Activated T-helper 2 cell treated with anti-CD3 and anti-CD28 coated beads, Interferon-gamma antibody, Interleukin-2, Interleukin-4, amounts not matched to agents 10 μg/mL and 5 μg/mL and 100 μg/mL, durations not matched to agents 14 hours and 24 hours and 36 hours (primary cell): Measurements from ENCODE around the gene NCAM1. TPM values are rescaled to one million over a fixed set of nuclear protein-coding genes. Genes with fewer than 3 reads are reported as not detected.

Experiments
- DNase-seq: peaks from one replicate; pipeline ENCODE4 v3.0.0; 2021; ENCODE audit warnings: low spot score
- H3K27ac Mint-ChIP-seq: one replicate; pipeline ENCODE4 v1.8.0; 2021; ENCODE audit warnings: mixed read lengths
- H3K27me3 Mint-ChIP-seq: one replicate; pipeline ENCODE4 v1.8.0; 2021; ENCODE audit warnings: low read depth, mixed read lengths
- H3K36me3 Mint-ChIP-seq: one replicate; pipeline ENCODE4 v1.8.0; 2021; ENCODE audit warnings: low read depth, mixed read lengths
- H3K4me1 Mint-ChIP-seq: one replicate; pipeline ENCODE4 v1.8.0; 2021; ENCODE audit warnings: low read depth, mixed read lengths
- H3K4me3 Mint-ChIP-seq: one replicate; pipeline ENCODE4 v1.8.0; 2021; ENCODE audit warnings: low read depth, mild to moderate bottlenecking, moderate library complexity, mixed read lengths
- H3K9me3 Mint-ChIP-seq: one replicate; pipeline ENCODE4 v1.8.0; 2021; ENCODE audit warnings: mixed read lengths
- intact Hi-C: fragments of 100-400 bp; cut with micrococcal nuclease; formaldehyde crosslinking; loops from one replicate; pipeline ENCODE4 v1.15.1; 2023
- total RNA-seq: library from RNA; stranded (reverse); gene quantifications from 2 replicates; pipeline ENCODE4 v1.2.3, GENCODE V29; 2022

Gene NCAM1
- total RNA-seq, 1 donor from 2014 or later: not detected

DNA sequence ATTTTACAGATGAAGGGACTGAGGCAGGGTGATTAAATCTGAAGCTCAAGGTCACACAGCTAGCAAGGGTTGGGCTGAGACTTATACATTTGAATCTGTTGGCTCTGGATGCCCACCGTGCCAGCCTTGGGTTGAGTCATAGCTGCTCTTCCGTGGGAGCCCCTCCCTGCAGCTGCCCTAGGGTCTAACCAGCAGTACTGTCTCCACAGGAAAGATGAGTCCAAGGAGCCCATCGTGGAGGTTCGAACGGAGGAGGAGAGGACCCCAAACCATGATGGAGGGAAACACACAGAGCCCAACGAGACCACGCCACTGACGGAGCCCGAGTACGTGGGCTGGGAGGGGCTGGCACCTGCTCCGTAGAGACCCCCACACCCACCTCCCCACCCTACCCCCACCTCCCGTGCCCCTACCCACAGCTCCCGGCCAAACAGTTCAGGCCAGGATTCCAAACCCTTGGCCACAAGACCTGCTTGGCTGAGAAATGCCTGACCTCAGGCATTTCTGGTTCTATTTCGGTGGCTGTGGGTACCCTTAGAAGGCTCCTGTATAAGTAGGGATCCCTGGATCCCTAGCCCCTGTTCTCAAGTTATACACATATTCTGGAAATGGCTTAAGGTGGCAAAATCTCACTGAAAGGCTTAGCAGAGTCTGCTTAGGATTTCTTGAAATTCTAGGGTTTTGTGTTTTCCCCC is 310.5 kb downstream of the NCAM1 start:
- H3K9me3 Mint-ChIP-seq: no peaks in the 10 kb centered on the region
- peaks cover 2% of the 10 kb centered on the region for H3K27me3 Mint-ChIP-seq
- H3K4me1 Mint-ChIP-seq: no peaks in the 10 kb centered on the region
- H3K4me3 Mint-ChIP-seq: no peak overlapping the region
- intact Hi-C loops: no loop called here
- DNase-seq: no peak
- H3K36me3 Mint-ChIP-seq: no peaks in the 10 kb centered on the region
- H3K27ac Mint-ChIP-seq: no peak overlapping the region

DNA sequence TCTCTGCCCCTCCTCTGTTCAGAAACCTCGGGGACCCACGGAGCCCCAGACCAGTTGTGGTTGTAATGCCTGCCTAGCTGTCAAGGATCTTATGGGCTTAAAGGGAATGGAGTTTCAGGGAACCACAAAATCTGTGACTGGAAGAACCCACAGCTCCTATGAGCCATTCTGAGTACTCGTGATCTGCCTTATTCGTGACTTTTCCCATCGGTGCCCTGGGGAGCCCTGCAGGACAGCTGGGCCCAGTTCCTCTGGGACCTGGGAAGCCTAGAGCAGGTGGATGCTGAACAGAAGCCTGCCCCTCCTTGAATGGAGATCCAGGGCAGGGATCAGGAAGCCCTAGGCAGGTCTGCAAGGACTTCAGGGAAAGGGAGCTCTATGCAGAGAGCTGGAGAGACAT is 311.1 kb downstream of the NCAM1 start:
- Mint-ChIP-seq H3K9me3 (no peaks in the 10 kb centered on the region), H3K4me3 (no peak overlapping the region), H3K27me3 (no peaks in the 10 kb centered on the region), H3K4me1 (no peaks in the 10 kb centered on the region), H3K36me3 (no peaks in the 10 kb centered on the region), H3K27ac (no peak overlapping the region)
- DNase-seq: no peak
- intact Hi-C loops: no loop called here

DNA sequence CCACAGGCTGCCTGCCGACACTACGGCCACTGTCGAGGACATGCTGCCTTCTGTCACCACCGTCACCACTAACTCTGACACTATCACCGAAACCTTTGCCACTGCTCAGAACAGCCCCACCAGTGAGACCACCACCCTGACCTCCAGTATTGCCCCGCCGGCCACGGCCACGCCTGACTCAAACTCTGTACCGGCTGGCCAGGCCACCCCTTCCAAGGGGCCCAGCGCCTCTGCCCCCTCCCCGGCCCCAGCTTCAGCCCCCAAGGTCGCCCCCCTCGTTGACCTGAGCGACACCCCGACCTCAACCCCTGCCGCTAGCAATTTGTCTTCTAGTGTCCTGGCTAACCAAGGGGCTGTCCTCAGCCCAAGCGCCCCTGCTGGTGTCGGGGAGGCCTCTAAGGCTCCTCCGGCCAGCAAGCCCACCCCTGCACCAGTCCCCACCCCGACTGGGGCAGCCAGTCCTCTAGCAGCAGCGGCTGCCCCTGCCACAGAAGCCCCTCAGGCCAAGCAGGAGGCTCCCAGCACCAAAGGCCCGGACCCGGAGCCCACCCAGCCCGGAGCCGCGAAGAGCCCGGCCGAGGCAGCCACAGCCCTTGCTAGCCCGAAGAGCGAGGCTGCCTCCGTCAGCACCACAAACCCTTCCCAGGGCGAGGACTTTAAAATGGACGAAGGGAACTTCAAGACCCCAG is 311.9 kb downstream of the NCAM1 start:
- Mint-ChIP-seq H3K4me3 (no peak overlapping the region), H3K27me3 (no peaks in the 10 kb centered on the region), H3K4me1 (no peaks in the 10 kb centered on the region), H3K36me3 (no peaks in the 10 kb centered on the region), H3K27ac (no peak overlapping the region), H3K9me3 (no peaks in the 10 kb centered on the region)
- intact Hi-C loops: no loop called here
- no peak for DNase-seq

DNA sequence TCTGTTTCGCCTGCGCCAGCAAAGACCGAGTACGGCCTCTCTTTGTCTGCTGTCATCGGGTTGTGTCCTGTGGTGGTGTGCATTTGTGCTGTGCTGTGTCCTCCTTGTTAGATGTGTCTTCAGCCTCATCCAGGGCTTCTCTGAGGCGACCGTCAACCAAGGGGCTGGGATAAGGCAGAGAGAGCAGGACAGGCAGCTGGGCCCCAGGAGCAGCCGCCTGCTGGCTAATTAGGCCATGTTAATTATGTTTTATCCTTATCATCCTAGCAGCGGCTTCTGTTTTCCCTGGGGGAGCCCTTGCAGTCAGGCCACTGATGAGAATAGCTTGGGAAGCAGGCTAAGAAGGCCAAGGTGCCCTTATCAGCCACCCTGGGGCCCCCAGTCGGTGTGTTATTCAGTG is 312.5 kb downstream of the NCAM1 start:
- DNase-seq: no peak
- Mint-ChIP-seq H3K27ac (no peak overlapping the region), H3K9me3 (no peaks in the 10 kb centered on the region), H3K27me3 (no peaks in the 10 kb centered on the region), H3K4me1 (no peaks in the 10 kb centered on the region), H3K36me3 (no peaks in the 10 kb centered on the region), H3K4me3 (no peak overlapping the region)
- intact Hi-C loops: no loop called here

DNA sequence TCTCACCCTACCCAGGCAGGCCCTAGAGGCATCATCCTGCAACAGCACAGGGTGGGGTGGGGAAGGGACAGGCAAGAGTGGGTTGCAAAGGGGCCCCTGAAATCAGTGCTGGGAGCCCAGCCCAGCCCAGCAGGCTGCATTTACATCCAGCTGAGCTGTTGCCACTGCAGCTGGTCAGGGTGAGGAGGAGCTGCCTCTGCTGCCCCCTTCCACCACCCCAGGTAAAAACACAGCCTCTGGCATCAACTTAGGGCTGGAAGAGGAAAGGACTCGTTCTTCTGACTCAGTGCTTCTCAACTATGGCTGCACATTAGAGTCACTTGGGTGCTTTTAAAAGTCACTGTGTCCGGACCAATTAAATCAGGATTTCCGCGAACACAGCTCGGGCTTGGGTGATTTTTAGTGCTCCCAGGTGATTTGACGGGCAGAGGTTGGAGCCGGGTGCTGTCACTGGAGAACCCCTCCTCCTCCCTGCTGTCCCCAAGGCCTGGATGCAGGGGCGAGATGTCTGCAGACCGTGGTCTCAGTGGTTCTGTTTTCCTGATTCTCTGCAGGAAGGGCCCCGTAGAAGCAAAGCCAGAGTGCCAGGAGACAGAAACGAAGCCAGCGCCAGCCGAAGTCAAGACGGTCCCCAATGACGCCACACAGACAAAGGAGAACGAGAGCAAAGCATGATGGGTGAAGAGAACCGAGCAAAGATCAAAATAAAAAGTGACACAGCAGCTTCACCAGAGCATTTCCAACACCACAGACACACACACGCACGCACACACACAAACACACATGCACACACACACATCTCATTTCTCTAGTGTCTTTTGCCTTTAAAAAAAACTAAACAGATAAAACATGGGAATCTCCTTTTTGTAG is 313.7 kb downstream of the NCAM1 start:
- H3K27ac Mint-ChIP-seq: no peak overlapping the region
- no peaks in the 10 kb centered on the region for H3K9me3 Mint-ChIP-seq
- H3K36me3 Mint-ChIP-seq: no peaks in the 10 kb centered on the region
- peaks cover 3% of the 10 kb centered on the region for H3K4me1 Mint-ChIP-seq
- intact Hi-C loops: no loop called here
- no peak overlapping the region for H3K4me3 Mint-ChIP-seq
- no peaks in the 10 kb centered on the region for H3K27me3 Mint-ChIP-seq
- DNase-seq: no peak

DNA sequence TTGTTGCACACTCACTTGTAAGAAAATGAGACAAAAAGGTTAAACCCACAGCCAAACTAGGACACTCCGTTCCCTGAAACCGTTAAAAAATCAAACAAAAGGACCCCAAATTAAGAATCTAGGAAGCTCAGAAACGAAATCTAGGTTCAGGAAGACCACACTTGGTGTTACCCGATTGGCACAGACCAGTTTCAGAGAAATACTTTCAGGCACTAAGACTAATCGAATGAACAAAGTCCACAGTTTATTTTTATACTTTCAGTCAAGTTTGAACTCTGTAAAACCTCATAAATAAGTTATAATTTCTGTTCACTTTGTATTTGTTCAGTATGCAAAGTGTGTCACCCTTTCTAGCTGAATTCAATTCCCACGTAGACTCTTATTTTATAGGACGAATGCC is 314.4 kb downstream of the NCAM1 start:
- intact Hi-C loops: no loop called here
- H3K27me3 Mint-ChIP-seq: no peaks in the 10 kb centered on the region
- no peaks in the 10 kb centered on the region for H3K9me3 Mint-ChIP-seq
- no peaks in the 10 kb centered on the region for H3K36me3 Mint-ChIP-seq
- no peak overlapping the region for H3K27ac Mint-ChIP-seq
- no peak overlapping the region for H3K4me3 Mint-ChIP-seq
- no peak for DNase-seq
- H3K4me1 Mint-ChIP-seq: peaks cover 3% of the 10 kb centered on the region

DNA sequence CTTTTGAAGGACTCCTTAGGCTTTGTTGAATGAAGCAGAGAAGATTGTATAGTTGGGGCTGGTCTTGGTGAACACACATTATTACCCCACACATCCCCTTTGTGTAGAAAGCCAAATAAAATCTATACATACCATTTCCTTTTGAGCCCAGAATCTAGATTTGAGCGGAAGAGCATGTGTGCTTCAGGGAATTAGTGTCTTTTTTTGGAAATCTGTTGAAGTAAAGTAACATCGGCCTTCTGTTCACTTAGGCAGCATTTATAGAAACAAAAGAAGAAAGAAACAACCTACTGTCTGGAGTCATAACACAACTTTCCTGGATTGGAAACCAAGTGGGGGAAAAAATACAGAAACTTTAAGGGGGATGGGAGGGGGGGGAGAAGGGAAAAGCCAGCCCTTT is 315.2 kb downstream of the NCAM1 start:
- H3K27me3 Mint-ChIP-seq: no peaks in the 10 kb centered on the region
- no peaks in the 10 kb centered on the region for H3K36me3 Mint-ChIP-seq
- no peaks in the 10 kb centered on the region for H3K9me3 Mint-ChIP-seq
- H3K4me1 Mint-ChIP-seq: peaks cover 3% of the 10 kb centered on the region
- no peak overlapping the region for H3K4me3 Mint-ChIP-seq
- H3K27ac Mint-ChIP-seq: no peak overlapping the region
- intact Hi-C loops: no loop called here
- no peak for DNase-seq

DNA sequence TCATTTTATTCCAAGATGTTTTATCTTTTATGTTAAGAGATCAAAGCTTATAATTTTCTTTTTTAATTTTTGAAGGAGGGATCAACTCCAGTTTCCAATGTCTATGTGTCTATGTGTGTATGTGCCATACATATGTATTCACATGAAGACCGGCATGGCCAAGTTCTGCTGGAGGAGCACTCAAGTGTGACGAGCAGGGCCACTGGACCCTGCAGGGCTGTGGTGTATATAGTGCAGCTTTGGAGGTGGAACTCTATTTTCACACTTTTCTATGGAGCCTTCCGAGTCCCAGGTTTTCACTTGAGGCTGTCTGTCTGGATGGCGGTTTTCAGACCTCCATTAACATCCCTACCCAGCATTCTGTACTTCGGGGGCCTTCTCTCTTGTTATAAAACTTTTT is 316.7 kb downstream of the NCAM1 start:
- no peak for DNase-seq
- no peaks in the 10 kb centered on the region for H3K36me3 Mint-ChIP-seq
- no peak overlapping the region for H3K4me3 Mint-ChIP-seq
- no peak overlapping the region for H3K27ac Mint-ChIP-seq
- H3K4me1 Mint-ChIP-seq: peaks cover 3% of the 10 kb centered on the region
- H3K27me3 Mint-ChIP-seq: no peaks in the 10 kb centered on the region
- intact Hi-C loops: no loop called here
- H3K9me3 Mint-ChIP-seq: no peaks in the 10 kb centered on the region

DNA sequence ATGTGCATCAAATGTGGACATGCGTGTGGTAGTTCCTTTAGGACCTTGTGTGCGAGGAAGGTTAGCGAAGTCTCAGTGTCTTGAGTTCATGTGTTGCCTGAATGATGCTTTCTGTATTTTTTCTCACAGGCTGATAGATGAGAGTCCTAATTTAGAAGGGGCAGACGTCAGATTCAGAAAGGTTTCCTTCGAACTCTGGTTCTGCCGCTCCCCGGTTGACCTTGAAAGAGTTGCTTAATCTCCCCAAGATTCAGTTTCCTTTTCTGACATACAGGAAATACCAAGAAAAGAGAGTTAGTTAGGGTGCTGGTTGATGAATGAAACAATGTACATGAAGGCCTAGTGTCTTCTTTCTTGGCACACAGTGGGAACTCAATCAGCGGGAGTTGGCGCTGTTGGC is 317.3 kb downstream of the NCAM1 start:
- Mint-ChIP-seq H3K36me3 (no peaks in the 10 kb centered on the region), H3K4me1 (peaks cover 3% of the 10 kb centered on the region), H3K27me3 (no peaks in the 10 kb centered on the region), H3K27ac (no peak overlapping the region), H3K4me3 (no peak overlapping the region), H3K9me3 (no peaks in the 10 kb centered on the region)
- DNase-seq: no peak
- intact Hi-C loops: no loop called here

DNA sequence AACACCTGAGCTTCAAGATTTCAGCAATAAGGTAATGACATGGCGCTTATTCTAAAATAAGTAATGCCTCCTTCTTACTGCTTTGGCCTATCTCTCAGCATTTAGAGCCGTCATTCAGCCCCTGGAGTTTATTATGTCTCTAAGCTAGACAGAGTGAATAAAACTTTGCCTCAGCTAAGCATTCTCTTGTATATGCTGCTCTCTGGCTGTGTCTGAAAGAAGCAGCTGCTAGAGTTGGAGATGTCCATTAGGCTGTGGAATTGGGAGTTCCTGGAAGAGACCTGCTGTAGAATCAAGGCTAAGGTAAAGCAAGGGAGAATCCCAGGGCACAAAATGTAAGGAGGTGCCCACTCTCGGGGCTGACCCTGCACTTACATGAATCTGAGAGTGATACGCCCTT is 317.7 kb downstream of the NCAM1 start:
- H3K27ac Mint-ChIP-seq: no peak overlapping the region
- H3K36me3 Mint-ChIP-seq: no peaks in the 10 kb centered on the region
- H3K27me3 Mint-ChIP-seq: no peaks in the 10 kb centered on the region
- H3K4me3 Mint-ChIP-seq: no peak overlapping the region
- DNase-seq: no peak
- intact Hi-C loops: no loop called here
- no peaks in the 10 kb centered on the region for H3K9me3 Mint-ChIP-seq
- H3K4me1 Mint-ChIP-seq: peaks cover 3% of the 10 kb centered on the region

DNA sequence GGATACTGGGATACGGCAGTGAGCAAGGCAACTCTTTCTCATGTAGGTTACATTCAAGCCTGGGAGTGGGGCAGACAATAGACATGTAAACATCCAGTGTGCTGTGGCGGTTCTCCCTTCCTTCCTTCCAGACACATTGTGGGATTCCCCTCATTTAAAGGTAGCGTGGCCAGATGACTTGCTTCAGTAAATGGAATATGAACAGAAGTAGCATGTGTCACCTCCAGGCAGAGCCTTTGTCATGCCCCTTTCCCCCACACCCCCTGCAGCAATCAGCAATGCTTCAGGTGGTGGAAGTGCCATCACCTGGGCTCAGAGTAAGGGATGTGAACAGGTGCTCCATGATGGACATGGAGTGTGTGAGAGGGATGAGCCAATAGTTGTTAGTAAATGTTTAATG is 318.4 kb downstream of the NCAM1 start:
- H3K4me1 Mint-ChIP-seq: peaks cover 3% of the 10 kb centered on the region
- H3K27me3 Mint-ChIP-seq: no peaks in the 10 kb centered on the region
- no peak for DNase-seq
- no peak overlapping the region for H3K27ac Mint-ChIP-seq
- intact Hi-C loops: no loop called here
- H3K4me3 Mint-ChIP-seq: no peak overlapping the region
- no peaks in the 10 kb centered on the region for H3K9me3 Mint-ChIP-seq
- no peaks in the 10 kb centered on the region for H3K36me3 Mint-ChIP-seq

DNA sequence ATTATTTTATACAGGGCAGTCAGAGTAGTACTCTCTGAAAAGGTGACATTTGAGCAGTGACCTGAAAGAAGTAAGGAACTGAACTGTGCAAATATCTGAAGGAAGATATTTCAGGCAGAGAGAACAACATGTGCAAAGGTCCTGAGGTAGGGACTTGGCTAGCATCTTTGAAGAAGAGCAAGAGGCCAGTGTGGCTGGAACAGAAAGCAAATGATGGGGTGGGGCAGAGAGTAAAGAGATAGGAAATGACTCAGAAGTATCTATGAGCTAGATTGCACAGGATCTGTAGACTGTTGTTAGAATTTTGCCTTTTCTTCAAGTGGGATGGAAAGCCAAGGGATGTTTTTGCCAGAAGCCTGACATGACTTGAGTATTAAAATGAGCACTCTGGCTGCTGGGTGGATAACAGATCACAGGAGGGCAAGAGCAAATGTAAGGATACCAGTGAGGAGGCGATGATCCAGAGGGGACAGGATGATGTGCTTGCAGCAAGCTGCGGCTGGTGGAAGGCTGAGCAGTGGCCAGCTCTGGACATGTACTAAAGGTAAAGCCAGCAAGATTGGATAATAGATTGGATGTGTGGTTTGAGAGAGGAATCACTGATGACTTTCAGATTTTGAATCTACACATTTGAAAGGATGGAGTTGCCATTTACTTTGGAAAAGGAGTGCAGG is 320.0 kb downstream of the NCAM1 start:
- no peak for DNase-seq
- Mint-ChIP-seq H3K27ac (no peak overlapping the region), H3K36me3 (no peaks in the 10 kb centered on the region), H3K4me1 (peaks cover 3% of the 10 kb centered on the region), H3K4me3 (no peak overlapping the region), H3K27me3 (no peaks in the 10 kb centered on the region), H3K9me3 (no peaks in the 10 kb centered on the region)
- intact Hi-C loops: loop anchor here (10.0 kb wide), 1 partner anchor 1056 kb away; the partner anchor contains the start of gene PTS
